GM19438 (cell line): ENCODE data around the gene TERT.
"Not testable (repeated sequence)": the region's sequence is repeated elsewhere in the genome, so short reads cannot be mapped to it uniquely, and the experiment has no call there.

ENCODE experiments used
- ATAC-seq: cut with Tn5 transposase; IDR thresholded peaks from one replicate; pipeline ENCODE4 v1.9.1; 2021; ENCODE audit warnings: low read depth; ENCODE audit not compliant: unreplicated experiment

TERT gene

GRCh38 chr5:1298067-1298551, 3.2 kb upstream of the TERT start:
- ATAC-seq = no peak

GRCh38 chr5:1297243-1297642, 2.4 kb upstream of the TERT start:
- no peak for ATAC-seq

- no peak for ATAC-seq
Measured at GRCh38 chr5:1295650-1296037, 776 bp upstream of the TERT start.

GRCh38 chr5:1294206-1294834, 548 bp downstream of the TERT start:
- ATAC-seq = no peak

GRCh38 chr5:1293416-1294205, 1.3 kb downstream of the TERT start:
- no peak for ATAC-seq

- no peak for ATAC-seq
Measured at GRCh38 chr5:1292846-1293415, 1.9 kb downstream of the TERT start.

DNA sequence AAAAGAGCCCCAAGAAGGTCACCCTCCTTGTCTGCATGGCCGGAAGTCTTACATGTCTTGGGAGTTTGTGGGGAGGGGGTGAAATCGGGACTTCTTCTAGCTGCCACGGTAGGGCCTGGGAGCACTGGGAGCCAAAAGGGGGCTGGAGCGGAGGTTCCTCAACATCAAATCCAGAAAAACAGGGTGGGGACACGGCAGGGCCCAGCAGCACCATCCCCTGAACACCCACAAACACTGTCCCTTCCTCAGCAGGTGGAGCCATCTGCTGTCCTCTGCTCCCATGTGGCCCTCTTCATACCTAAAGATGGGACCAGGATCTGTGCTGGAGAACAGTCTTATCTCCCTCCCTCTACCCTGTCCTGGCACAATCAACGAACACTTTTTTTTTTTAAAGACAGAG, 2.7 kb downstream of the TERT start:
- ATAC-seq = no peak

- no peak for ATAC-seq
Measured at GRCh38 chr5:1291611-1292080, 3.2 kb downstream of the TERT start.

- not testable (repeated sequence) for ATAC-seq
Measured at GRCh38 chr5:1290956-1291355, 3.9 kb downstream of the TERT start.

GRCh38 chr5:1289559-1289958, 5.3 kb downstream of the TERT start:
- not testable (repeated sequence) for ATAC-seq

DNA sequence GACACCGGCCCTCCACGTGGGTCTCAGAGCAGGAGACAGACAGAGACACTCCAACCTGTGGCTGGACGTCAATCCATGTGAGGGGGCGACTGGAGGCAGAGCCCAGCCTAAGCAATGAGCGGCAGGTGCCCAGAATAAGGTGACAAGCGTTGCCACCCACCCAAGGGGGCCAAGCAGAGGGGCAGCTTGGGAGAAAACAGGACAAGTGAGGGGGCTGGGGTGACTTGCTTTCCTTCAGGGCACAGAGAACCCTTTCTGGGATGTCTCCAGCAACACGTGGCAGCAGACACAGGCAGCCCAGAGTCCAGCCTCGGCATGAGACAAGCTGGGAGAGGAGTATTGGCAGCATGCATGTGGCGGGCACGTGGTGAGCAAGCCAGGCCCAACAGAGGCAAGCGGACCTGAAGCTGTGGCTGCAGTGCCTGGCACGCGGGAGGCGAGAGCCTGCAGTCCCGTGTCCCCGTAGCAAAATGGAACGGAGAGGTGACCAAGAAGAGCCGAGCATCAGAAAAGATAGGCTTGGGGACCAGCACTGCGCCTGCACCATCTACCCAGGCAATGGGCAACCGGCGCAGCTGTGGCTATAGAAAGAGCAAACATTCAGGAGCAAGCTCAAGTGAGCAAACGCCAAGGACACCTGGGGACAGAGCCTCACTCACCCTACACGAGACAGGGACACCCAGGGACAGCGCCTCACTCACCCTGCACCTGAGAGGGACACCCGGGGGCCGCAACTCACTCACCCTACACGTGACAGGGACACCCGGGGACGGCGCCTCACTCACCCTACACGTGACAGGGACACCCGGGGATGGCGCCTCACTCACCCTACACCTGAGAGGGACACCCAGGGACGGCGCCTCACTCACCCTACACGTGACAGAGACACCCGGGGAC, 6.2 kb downstream of the TERT start:
- ATAC-seq = no peak

DNA sequence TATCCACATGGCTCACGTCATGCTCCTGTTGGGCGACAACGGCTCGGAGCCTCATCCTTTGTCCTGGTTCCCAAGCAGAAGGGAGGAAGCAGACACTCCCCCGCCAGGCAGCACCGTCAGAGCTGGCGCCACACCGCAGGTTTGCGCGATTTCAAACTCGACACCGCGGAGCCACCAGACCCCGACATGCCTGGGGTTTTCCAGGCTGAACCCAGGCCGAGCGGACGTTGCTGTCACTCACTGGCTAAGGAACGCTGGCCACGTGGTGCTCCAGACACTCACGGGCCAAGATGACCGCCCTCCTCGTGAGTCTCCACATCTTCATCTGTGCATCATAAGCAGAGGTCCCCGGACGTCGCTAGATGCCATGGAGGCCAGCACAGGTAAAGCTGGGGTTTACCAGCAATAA, 9.0 kb downstream of the TERT start:
- ATAC-seq = no peak

- ATAC-seq = no peak
Measured at GRCh38 chr5:1285141-1285540, 9.7 kb downstream of the TERT start.

- ATAC-seq = not testable (repeated sequence)
Measured at GRCh38 chr5:1284336-1284970, 10.4 kb downstream of the TERT start.

- not testable (repeated sequence) for ATAC-seq
Measured at GRCh38 chr5:1283729-1284041, 11.2 kb downstream of the TERT start.

DNA sequence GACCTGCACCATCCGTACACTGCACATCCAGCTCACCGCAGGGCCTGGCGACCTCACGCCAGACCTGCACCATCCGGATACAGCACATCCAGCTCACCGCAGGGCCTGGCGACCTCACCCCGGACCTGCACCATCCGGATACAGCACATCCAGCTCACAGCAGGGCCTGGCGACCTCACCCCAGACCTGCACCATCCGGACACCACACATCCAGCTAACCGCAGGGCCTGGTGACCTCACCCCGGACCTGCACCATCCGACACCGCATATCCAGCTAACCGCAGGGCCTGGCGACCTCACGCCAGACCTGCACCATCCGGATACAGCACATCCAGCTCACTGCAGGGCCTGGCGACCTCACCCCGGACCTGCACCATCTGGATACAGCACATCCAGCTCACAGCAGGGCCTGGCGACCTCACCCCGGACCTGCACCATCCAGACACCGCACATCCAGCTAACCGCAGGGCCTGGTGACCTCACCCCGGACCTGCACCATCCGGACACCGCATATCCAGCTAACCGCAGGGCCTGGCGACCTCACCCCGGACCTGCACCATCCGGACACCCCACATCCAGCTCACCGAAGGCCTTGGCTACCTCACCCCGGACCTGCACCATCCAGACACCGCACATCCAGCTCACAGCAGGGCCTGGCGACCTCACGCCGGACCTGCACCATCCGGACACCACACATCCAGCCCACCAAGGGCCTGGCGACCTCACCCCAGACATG, 11.7 kb downstream of the TERT start:
- not testable (repeated sequence) for ATAC-seq

DNA sequence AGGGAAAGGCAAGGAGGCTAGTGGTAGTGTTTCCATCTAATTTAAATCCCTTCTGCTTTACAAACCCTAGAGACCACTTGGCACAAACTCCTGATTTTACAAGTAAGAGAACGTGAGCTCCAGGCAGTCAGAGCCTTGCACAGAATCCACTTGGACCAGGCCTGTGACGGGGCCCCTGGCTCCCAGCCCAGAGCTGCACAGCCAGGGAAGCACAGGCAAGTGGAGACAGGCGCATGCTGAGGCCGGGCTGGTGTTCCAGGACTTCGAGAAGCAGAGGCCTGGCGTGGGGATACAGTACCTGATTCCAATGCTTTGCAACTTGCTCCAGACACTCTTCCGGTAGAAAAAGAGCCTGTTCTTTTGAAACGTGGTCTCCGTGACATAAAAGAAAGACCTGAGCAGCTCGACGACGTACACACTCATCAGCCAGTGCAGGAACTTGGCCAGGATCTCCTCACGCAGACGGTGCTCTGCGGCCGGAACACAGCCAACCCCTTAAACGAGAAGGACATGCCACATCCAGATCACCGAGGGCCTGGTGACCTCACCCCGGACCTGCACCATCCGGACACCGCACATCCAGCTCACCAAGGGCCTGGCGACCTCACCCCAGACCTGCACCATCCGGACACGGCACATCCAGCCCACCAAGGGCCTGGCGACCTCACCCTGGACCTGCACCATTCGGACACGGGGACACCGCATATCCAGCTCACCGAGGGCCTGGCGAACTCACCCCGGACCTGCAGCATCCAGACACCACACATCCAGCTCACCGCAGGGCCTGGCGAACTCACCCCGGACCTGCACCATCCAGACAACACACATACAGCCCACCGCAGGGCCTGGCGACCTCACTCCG, 12.5 kb downstream of the TERT start:
- ATAC-seq = no peak

DNA sequence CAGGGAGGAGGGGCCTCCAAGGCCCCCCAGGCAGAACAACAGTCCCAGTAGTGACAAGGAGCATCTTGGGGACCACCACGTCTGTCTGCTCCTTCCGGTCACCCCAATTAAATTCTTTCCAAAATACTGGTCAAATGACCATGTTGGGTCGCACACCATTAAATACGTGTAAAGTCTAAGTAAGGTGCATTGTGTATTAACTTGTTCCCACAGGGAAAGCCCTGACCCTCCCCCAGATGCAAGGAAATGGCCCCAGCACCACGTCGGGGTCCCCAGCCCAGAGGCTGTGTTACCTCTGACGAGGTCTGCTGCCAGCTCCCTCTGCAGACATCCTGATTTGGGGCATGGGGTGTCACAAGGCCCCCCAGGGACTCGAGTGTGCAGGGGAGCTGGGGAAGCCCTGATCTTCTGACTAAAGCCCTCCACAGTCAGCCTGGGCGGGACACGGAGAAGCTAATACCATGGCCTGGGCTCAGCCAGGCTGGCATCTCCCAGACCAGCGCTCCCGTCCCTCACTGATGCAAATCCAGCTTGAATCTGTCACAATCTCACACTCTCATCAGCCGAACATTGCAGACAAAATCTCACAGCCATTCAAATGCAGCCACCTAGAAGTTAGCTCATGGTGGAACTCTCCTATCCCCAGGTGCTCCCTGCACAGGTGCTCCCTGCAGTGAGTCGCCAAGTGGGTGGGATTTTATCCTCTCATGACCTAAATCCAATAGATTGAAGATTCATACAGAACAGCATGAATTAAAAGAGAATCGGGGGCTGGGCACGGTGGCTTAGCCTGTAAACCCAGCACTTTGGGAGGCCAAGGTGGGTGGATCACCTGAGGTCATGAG, 13.6 kb downstream of the TERT start:
- ATAC-seq = no peak
